22Rv1 (cell line): ENCODE data around the gene IGF1R.

Experiments used
- CTCF ChIP-seq: fragments of 450-650 bp; IDR thresholded peaks from 2 replicates; pipeline ENCODE4 v1.5.1; 2017; ENCODE audit warnings: mild to moderate bottlenecking
- ZFX ChIP-seq: fragments of 450-650 bp; IDR thresholded peaks from 2 replicates; pipeline ENCODE4 v1.6.1; 2017; ENCODE audit warnings: antibody characterized with exemption, borderline replicate concordance

GRCh38 chr15:98813951-98814350 is 165.6 kb downstream of the IGF1R start:
- TF ChIP-seq CTCF = no peak
- no peak for TF ChIP-seq ZFX
